GM19099 (cell line): ENCODE measurements around the gene PRTFDC1.

Source experiments
- POLR2A ChIP-seq: IDR thresholded peaks from 3 replicates; pipeline ENCODE4 v1.6.1; 2011; ENCODE audit warnings: low read depth; ENCODE audit not compliant: insufficient read length; ENCODE audit errors: extremely low read depth

PRTFDC1 gene

GRCh38 chr10:24951201-24952142 lies 934 bp downstream of the PRTFDC1 start:
- TF ChIP-seq POLR2A = peak; percentile 4

GRCh38 chr10:24950439-24950838 lies 2.0 kb downstream of the PRTFDC1 start:
- no peak for TF ChIP-seq POLR2A

- no peak for TF ChIP-seq POLR2A
These were observed 2.8 kb downstream of the PRTFDC1 start for GRCh38 chr10:24949616-24950015.

GRCh38 chr10:24947304-24948097 lies 4.9 kb downstream of the PRTFDC1 start:
- TF ChIP-seq POLR2A = no peak

- TF ChIP-seq POLR2A = no peak
These were observed 7.7 kb downstream of the PRTFDC1 start for GRCh38 chr10:24944512-24945255.

GRCh38 chr10:24938525-24938924 lies 13.9 kb downstream of the PRTFDC1 start:
- TF ChIP-seq POLR2A = no peak

- TF ChIP-seq POLR2A = no peak
These were observed 14.3 kb downstream of the PRTFDC1 start for GRCh38 chr10:24938076-24938475.

- TF ChIP-seq POLR2A = no peak
These were observed 16.7 kb downstream of the PRTFDC1 start for GRCh38 chr10:24935504-24936292.

GRCh38 chr10:24931236-24931635 lies 21.2 kb downstream of the PRTFDC1 start:
- TF ChIP-seq POLR2A = no peak

- no peak for TF ChIP-seq POLR2A
These were observed 22.0 kb downstream of the PRTFDC1 start for GRCh38 chr10:24930427-24930826.

GRCh38 chr10:24929904-24930303 lies 22.5 kb downstream of the PRTFDC1 start:
- no peak for TF ChIP-seq POLR2A

- no peak for TF ChIP-seq POLR2A
These were observed 23.3 kb downstream of the PRTFDC1 start for GRCh38 chr10:24929056-24929544.

GRCh38 chr10:24928163-24928562 lies 24.2 kb downstream of the PRTFDC1 start:
- no peak for TF ChIP-seq POLR2A

GRCh38 chr10:24926557-24926956 lies 25.8 kb downstream of the PRTFDC1 start:
- no peak for TF ChIP-seq POLR2A
